Mammary microvascular endothelial cell (primary cell): ENCODE measurements around the gene LRR1. TPM values are rescaled to one million over a fixed set of nuclear protein-coding genes. Genes with fewer than 3 reads are reported as not detected.

Experiments
- total RNA-seq: library from RNA; depleted of rRNA; stranded (reverse); fragments of >200 nt; gene quantifications from 2 replicates; pipeline ENCODE4 v1.2.3, GENCODE V29; 2015

The LRR1 gene
- total RNA-seq = 29.5 and 34.9 TPM in 2 replicates

GRCh38 chr14:49598485-49599300 lies at the start of gene LRR1:
Gene LRR1, plus strand, starts transcription at chr14:49598940. Its CDS starts 81 bp downstream, at chr14:49599021.

GRCh38 chr14:49585803-49586672 lies 12.7 kb upstream of the LRR1 start, which contains the start of gene RPS29:
Gene RPS29, minus strand, starts transcription at chr14:49586380. Its CDS starts 34 bp downstream, at chr14:49586346.

GRCh38 chr14:49620182-49621113 lies 21.7 kb downstream of the LRR1 start, which contains the start of the genes MGAT2 and RPL36AL:
Gene MGAT2, plus strand, starts transcription at chr14:49620799. Its CDS starts 470 bp downstream, at chr14:49621269.
Gene RPL36AL, minus strand, starts transcription at chr14:49620626. Its CDS starts 1,522 bp downstream, at chr14:49619104.

GRCh38 chr14:49634547-49635334 lies 36.0 kb downstream of the LRR1 start, which contains the start of gene DNAAF2:
Gene DNAAF2, minus strand, starts transcription at chr14:49635244. Its CDS starts 95 bp downstream, at chr14:49635149.

Other genes with a start within 250 kb of the LRR1 start
- 10,301 and 13,352 TPM in 2 replicates for gene RPS29, start 12.6 kb upstream of the LRR1 start, total RNA-seq
- 206 and 300 TPM in 2 replicates for gene RPL36AL, start 21.7 kb downstream of the LRR1 start, total RNA-seq
- 94.2 and 101 TPM in 2 replicates for gene MGAT2, start 21.9 kb downstream of the LRR1 start, total RNA-seq
- gene DNAAF2, start 36.3 kb downstream of the LRR1 start, total RNA-seq = 5.9 TPM in 2 replicates
- gene POLE2, start 89.3 kb downstream of the LRR1 start, total RNA-seq = 19.9 and 27.1 TPM in 2 replicates
- 0.84 and 1.00 TPM in 2 replicates for gene KLHDC1, start 94.2 kb downstream of the LRR1 start, total RNA-seq
- 22.2 and 30.5 TPM in 2 replicates for gene KLHDC2, start 169.2 kb downstream of the LRR1 start, total RNA-seq